Neural progenitor cell (in vitro differentiated cells): ENCODE data around the gene GIMAP1. TPM values are rescaled to one million over a fixed set of nuclear protein-coding genes. Genes with fewer than 3 reads are reported as not detected.

Source experiments
- DNase-seq: peaks from one replicate; pipeline ENCODE4 v3.0.0-alpha.2; 2016; ENCODE audit warnings: low spot score
- H2AFZ ChIP-seq: fragments of 200-600 bp; sonication (generic); replicated peaks from 2 replicates; pipeline ENCODE4 v1.6.1; 2016; ENCODE audit warnings: antibody characterized with exemption
- H3F3A ChIP-seq: fragments of 200-600 bp; sonication (generic); 2 replicates; pipeline ENCODE4 v1.6.1; 2016; ENCODE audit warnings: antibody characterized with exemption, low read depth
- H3K27ac ChIP-seq: fragments of 200-600 bp; sonication (generic); 2 replicates; pipeline ENCODE4 v1.5.1; 2016; ENCODE audit warnings: mild to moderate bottlenecking
- H3K27me3 ChIP-seq: fragments of 200-600 bp; sonication (generic); 2 replicates; pipeline ENCODE4 v1.6.1; 2016; ENCODE audit warnings: mild to moderate bottlenecking, moderate library complexity
- H3K36me3 ChIP-seq: fragments of 200-600 bp; sonication (generic); 2 replicates; pipeline ENCODE4 v1.5.1; 2016
- H3K4me1 ChIP-seq: fragments of 200-600 bp; sonication (generic); 2 replicates; pipeline ENCODE4 v1.6.1; 2016; ENCODE audit warnings: mixed run types
- H3K4me2 ChIP-seq: fragments of 200-600 bp; sonication (generic); 2 replicates; pipeline ENCODE4 v1.6.1; 2016
- H3K4me3 ChIP-seq: fragments of 200-600 bp; sonication (generic); 2 replicates; pipeline ENCODE4 v1.5.1; 2016
- H3K79me2 ChIP-seq: fragments of 200-600 bp; sonication (generic); 2 replicates; pipeline ENCODE4 v1.6.1; 2016; ENCODE audit warnings: low read depth
- H3K9ac ChIP-seq: fragments of 200-600 bp; sonication (generic); 2 replicates; pipeline ENCODE4 v1.6.1; 2016
- H3K9me3 ChIP-seq: fragments of 200-600 bp; sonication (generic); 2 replicates; pipeline ENCODE4 v1.5.1; 2016; ENCODE audit warnings: low read depth
- H4K20me1 ChIP-seq: fragments of 200-600 bp; sonication (generic); 2 replicates; pipeline ENCODE4 v1.6.1; 2016; ENCODE audit warnings: low read depth
- H3K27ac Mint-ChIP-seq: 3 replicates; pipeline ENCODE4 v1.8.0; 2021; ENCODE audit warnings: mixed read lengths
- H3K27me3 Mint-ChIP-seq: 2 replicates; pipeline ENCODE4 v1.8.0; 2022; ENCODE audit warnings: low read depth, mild to moderate bottlenecking, inconsistent platforms, moderate library complexity, mixed read lengths; ENCODE audit not compliant: insufficient read depth
- H3K36me3 Mint-ChIP-seq: 3 replicates; pipeline ENCODE4 v1.8.0; 2021; ENCODE audit warnings: mixed read lengths
- H3K4me1 Mint-ChIP-seq: 3 replicates; pipeline ENCODE4 v1.8.0; 2021; ENCODE audit warnings: mixed read lengths
- H3K4me3 Mint-ChIP-seq: 3 replicates; pipeline ENCODE4 v1.8.0; 2021; ENCODE audit warnings: mild to moderate bottlenecking, moderate library complexity, mixed read lengths
- H3K9me3 Mint-ChIP-seq: 3 replicates; pipeline ENCODE4 v1.8.0; 2020; ENCODE audit warnings: mixed read lengths
- CTCF ChIP-seq: fragments of 200-600 bp; sonication (generic); IDR thresholded peaks from 2 replicates; pipeline ENCODE4 v1.5.1; 2017; ENCODE audit warnings: antibody characterized with exemption, mild to moderate bottlenecking
- EZH2 ChIP-seq: fragments of 200-600 bp; sonication (generic); IDR thresholded peaks from 2 replicates; pipeline ENCODE4 v1.6.1; 2017; ENCODE audit warnings: antibody characterized with exemption, mild to moderate bottlenecking, moderate library complexity
- EZH2phosphoT487 ChIP-seq: fragments of 200-600 bp; sonication (generic); IDR thresholded peaks from 2 replicates; pipeline ENCODE4 v1.6.1; 2017; ENCODE audit warnings: antibody characterized with exemption
- total RNA-seq: library from RNA; depleted of rRNA; stranded (reverse); fragments of >200 nt; gene quantifications from 2 replicates; pipeline ENCODE4 v1.2.3, GENCODE V29; 2015; ENCODE audit warnings: low replicate concordance

Gene GIMAP1
- total RNA-seq, 1 donor from 2014 or later, result not detected

- Histone ChIP-seq H3K9me3 (peaks cover 4% of the 10 kb centered on the region), H3K4me2 (no peak overlapping the region), H3K27me3 (no peaks in the 10 kb centered on the region), H3K4me1 (no peaks in the 10 kb centered on the region), H3F3A (no peaks in the 10 kb centered on the region), H3K36me3 (no peaks in the 10 kb centered on the region), H3K9ac (no peak overlapping the region), H4K20me1 (no peaks in the 10 kb centered on the region), H3K4me3 (no peak overlapping the region), H3K79me2 (no peaks in the 10 kb centered on the region), H2AFZ (no peak overlapping the region), H3K27ac (no peak overlapping the region)
- DNase-seq, result no peak
- Mint-ChIP-seq H3K4me3 (no peak overlapping the region), H3K27ac (no peak overlapping the region), H3K27me3 (no peaks in the 10 kb centered on the region), H3K9me3 (peaks cover 29% of the 10 kb centered on the region), H3K36me3 (no peaks in the 10 kb centered on the region), H3K4me1 (no peaks in the 10 kb centered on the region)
- TF ChIP-seq EZH2, result no peak
- no peak for TF ChIP-seq CTCF
- no peak for TF ChIP-seq EZH2phosphoT487
These were observed 13.2 kb upstream of the GIMAP1 start for GRCh38 chr7:150703209-150703608.

- TF ChIP-seq CTCF (no peak), EZH2phosphoT487 (no peak), EZH2 (no peak)
- no peaks in the 10 kb centered on the region for H3K9me3 ChIP-seq
- H3K36me3 Mint-ChIP-seq, result no peaks in the 10 kb centered on the region
- H2AFZ ChIP-seq, result no peak overlapping the region
- peaks cover 14% of the 10 kb centered on the region for H3K9me3 Mint-ChIP-seq
- H3K9ac ChIP-seq, result no peak overlapping the region
- H3K27me3 Mint-ChIP-seq, result peaks cover 4% of the 10 kb centered on the region
- H3K4me3 ChIP-seq, result no peak overlapping the region
- no peak overlapping the region for H3K27ac ChIP-seq
- H3K27me3 ChIP-seq, result peaks cover 61% of the 10 kb centered on the region
- H3K4me1 ChIP-seq, result no peaks in the 10 kb centered on the region
- no peaks in the 10 kb centered on the region for H3K36me3 ChIP-seq
- no peak overlapping the region for H3K4me2 ChIP-seq
- no peak overlapping the region for H3K27ac Mint-ChIP-seq
- no peaks in the 10 kb centered on the region for H3K79me2 ChIP-seq
- no peaks in the 10 kb centered on the region for H4K20me1 ChIP-seq
- no peaks in the 10 kb centered on the region for H3F3A ChIP-seq
- no peak overlapping the region for H3K4me3 Mint-ChIP-seq
- H3K4me1 Mint-ChIP-seq, result no peaks in the 10 kb centered on the region
- DNase-seq, result no peak
These were observed 1.1 kb upstream of the GIMAP1 start for GRCh38 chr7:150715293-150715692.

GRCh38 chr7:150715738-150716137 lies 675 bp upstream of the GIMAP1 start:
- Histone ChIP-seq H3K4me2 (no peak overlapping the region), H2AFZ (no peak overlapping the region), H3K27ac (no peak overlapping the region), H3K27me3 (peaks cover 64% of the 10 kb centered on the region), H4K20me1 (no peaks in the 10 kb centered on the region), H3K9me3 (no peaks in the 10 kb centered on the region), H3K9ac (no peak overlapping the region), H3K36me3 (no peaks in the 10 kb centered on the region), H3K4me1 (no peaks in the 10 kb centered on the region), H3K79me2 (no peaks in the 10 kb centered on the region), H3K4me3 (no peak overlapping the region), H3F3A (no peaks in the 10 kb centered on the region)
- peaks cover 4% of the 10 kb centered on the region for H3K27me3 Mint-ChIP-seq
- no peak overlapping the region for H3K4me3 Mint-ChIP-seq
- TF ChIP-seq EZH2phosphoT487 (no peak), CTCF (no peak), EZH2 (no peak)
- H3K27ac Mint-ChIP-seq, result no peak overlapping the region
- H3K4me1 Mint-ChIP-seq, result no peaks in the 10 kb centered on the region
- H3K9me3 Mint-ChIP-seq, result peaks cover 14% of the 10 kb centered on the region
- no peak for DNase-seq
- no peaks in the 10 kb centered on the region for H3K36me3 Mint-ChIP-seq

- H3K4me3 ChIP-seq, result no peak overlapping the region
- no peaks in the 10 kb centered on the region for H3K4me1 Mint-ChIP-seq
These were observed 526 bp downstream of the GIMAP1 start for GRCh38 chr7:150716939-150717338.

More at GRCh38 chr7:150716939-150717338, 526 bp downstream of the GIMAP1 start:
- Histone ChIP-seq H3K4me2 (no peak overlapping the region), H3K9ac (no peak overlapping the region), H4K20me1 (no peaks in the 10 kb centered on the region), H3K4me1 (no peaks in the 10 kb centered on the region), H2AFZ (no peak overlapping the region), H3K36me3 (no peaks in the 10 kb centered on the region), H3F3A (no peaks in the 10 kb centered on the region), H3K27ac (no peak overlapping the region), H3K27me3 (peaks cover 71% of the 10 kb centered on the region), H3K79me2 (no peaks in the 10 kb centered on the region), H3K9me3 (no peaks in the 10 kb centered on the region)
- TF ChIP-seq EZH2, result no peak
- no peak for TF ChIP-seq EZH2phosphoT487
- TF ChIP-seq CTCF, result no peak
- Mint-ChIP-seq H3K36me3 (no peaks in the 10 kb centered on the region), H3K27me3 (peaks cover 4% of the 10 kb centered on the region), H3K27ac (no peak overlapping the region), H3K9me3 (peaks cover 14% of the 10 kb centered on the region), H3K4me3 (no peak overlapping the region)
- no peak for DNase-seq
